Stimulated activated CD4-positive, alpha-beta T cell treated with anti-CD3 and anti-CD28 coated beads, Interleukin-2, amount 100 ng/mL, for 24 hours (primary cell): ENCODE data around the gene MRPL33.

Experiments used
- DNase-seq, 2 donors: peaks; one replicate each; pipeline ENCODE4 v3.0.0-alpha.2; 2020

MRPL33 gene

GRCh38 chr2:27810455-27810854 lies 38.9 kb downstream of the MRPL33 start:
- DNase-seq = no peak

GRCh38 chr2:27811768-27812167 lies 40.2 kb downstream of the MRPL33 start:
- no peak for DNase-seq

GRCh38 chr2:27814758-27815157 lies 43.2 kb downstream of the MRPL33 start:
- DNase-seq = no peak

GRCh38 chr2:27815860-27816438 lies 44.4 kb downstream of the MRPL33 start:
- DNase-seq = no peak

- no peak for DNase-seq
Measured at GRCh38 chr2:27822049-27822448, 50.5 kb downstream of the MRPL33 start.

GRCh38 chr2:27823135-27823534 lies 51.6 kb downstream of the MRPL33 start:
- no peak for DNase-seq

- DNase-seq = no peak
Measured at GRCh38 chr2:27823569-27823968, 52.0 kb downstream of the MRPL33 start.

- DNase-seq = no peak
Measured at GRCh38 chr2:27824401-27824800, 52.9 kb downstream of the MRPL33 start.

GRCh38 chr2:27828305-27828704 lies 56.8 kb downstream of the MRPL33 start:
- DNase-seq = no peak
